Body of pancreas (tissue), 4 donors: Measurements from ENCODE around the gene SLC11A1. TPM values are rescaled to one million over a fixed set of nuclear protein-coding genes. Genes with fewer than 3 reads are reported as not detected.

ENCODE experiments used
- ATAC-seq: fragments of 150-250 bp; one replicate; pipeline ENCODE4 v1.9.1; 2016
- DNase-seq, 4 donors: peaks; one replicate each; pipeline ENCODE4 v3.0.0-alpha.2; 2019
- H3K27ac ChIP-seq, 4 donors: fragments of 200-600 bp; sonication (generic); 1 replicate in 3 of 4; 2 replicates in 1 of 4; pipeline versions ENCODE4 v1.5.1 to v1.6.1; 2016 to 2019; ENCODE audit warnings: mild to moderate bottlenecking in 1 of 4, mixed read lengths in 1 of 4, moderate library complexity in 1 of 4
- H3K27me3 ChIP-seq, 2 donors: fragments of 200-600 bp; sonication (generic); one replicate each; pipeline ENCODE4 v1.6.0; 2016; ENCODE audit warnings: mild to moderate bottlenecking in 1 of 2
- H3K36me3 ChIP-seq, 2 donors: fragments of 200-600 bp; sonication (generic); replicated peaks in 1 of 2; 2 replicates each; pipeline ENCODE4 v1.5.1; 2016; ENCODE audit warnings: low read depth in 2 of 2; ENCODE audit not compliant: insufficient read depth in 1 of 2
- H3K4me1 ChIP-seq: fragments of 200-600 bp; sonication (generic); one replicate; pipeline ENCODE4 v1.6.0; 2016
- H3K4me3 ChIP-seq, 2 donors: fragments of 200-600 bp; sonication (generic); 1 replicate in 1 of 2; 2 replicates in 1 of 2; pipeline ENCODE4 v1.5.1; 2016 to 2019
- H3K9me3 ChIP-seq, 3 donors: fragments of 200-600 bp; sonication (generic); 1 replicate in 2 of 3; 2 replicates in 1 of 3; pipeline ENCODE4 v1.5.1; 2016
- POLR2A ChIP-seq, 3 donors: fragments of 450-650 bp; IDR thresholded peaks; one replicate each; pipeline ENCODE4 v1.6.1; 2016; ENCODE audit warnings: antibody characterized with exemption in 3 of 3, mild to moderate bottlenecking in 2 of 3
- WGBS, 2 donors: methylation state at CpG; one replicate each; pipeline ENCODE4 v1.1.5; 2017; 5-methylcytosine and 5-hydroxymethylcytosine counted together
- intact Hi-C: fragments of 100-400 bp; cut with DNase I; formaldehyde crosslinking; loops from one replicate; pipeline ENCODE4 v1.15.1; 2023
- total RNA-seq, 2 donors: library from RNA; depleted of rRNA; stranded (reverse); fragments of >200 nt; gene quantifications; one replicate each; pipeline ENCODE4 v1.1.0, GENCODE V29; 2016
- TF ChIP-seq, protein P1 (sequence below), 7 experiments: fragments of 450-650 bp in 4 of 7; fragments of 200-600 bp in 3 of 7; sonication (generic) in 3 of 7; IDR thresholded peaks; one replicate each; pipeline ENCODE4 v1.5.1; 2016 to 2019; ENCODE audit warnings: antibody characterized with exemption in 7 of 7

The SLC11A1 gene
- total RNA-seq, 2 donors from 2014 or later: 3.0 to 7.3 TPM

DNA sequence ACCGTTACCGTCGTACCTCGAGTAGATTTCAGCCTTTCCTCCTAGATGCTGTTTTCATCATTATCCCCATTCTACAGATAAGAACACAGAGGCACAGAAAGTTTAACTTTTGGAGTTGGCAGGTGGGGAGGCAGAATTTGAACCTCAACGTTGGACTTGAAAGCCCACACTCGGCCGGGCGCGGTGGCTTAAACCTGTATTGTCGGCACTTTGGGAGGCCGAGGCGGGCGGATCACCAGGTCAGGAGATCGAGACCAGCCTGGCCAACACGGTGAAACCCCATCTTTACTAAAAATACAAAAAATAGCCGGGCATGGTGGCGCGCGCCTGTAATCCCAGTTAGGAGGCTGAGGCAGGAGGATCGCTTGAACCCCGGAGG is 13.9 kb upstream of the SLC11A1 start:
- DNase-seq: no peak
- 54 to 56% methylated on average over 16 to 21 of the region's 21 CpGs for WGBS, 2 donors
- intact Hi-C loops: no loop called here

DNA sequence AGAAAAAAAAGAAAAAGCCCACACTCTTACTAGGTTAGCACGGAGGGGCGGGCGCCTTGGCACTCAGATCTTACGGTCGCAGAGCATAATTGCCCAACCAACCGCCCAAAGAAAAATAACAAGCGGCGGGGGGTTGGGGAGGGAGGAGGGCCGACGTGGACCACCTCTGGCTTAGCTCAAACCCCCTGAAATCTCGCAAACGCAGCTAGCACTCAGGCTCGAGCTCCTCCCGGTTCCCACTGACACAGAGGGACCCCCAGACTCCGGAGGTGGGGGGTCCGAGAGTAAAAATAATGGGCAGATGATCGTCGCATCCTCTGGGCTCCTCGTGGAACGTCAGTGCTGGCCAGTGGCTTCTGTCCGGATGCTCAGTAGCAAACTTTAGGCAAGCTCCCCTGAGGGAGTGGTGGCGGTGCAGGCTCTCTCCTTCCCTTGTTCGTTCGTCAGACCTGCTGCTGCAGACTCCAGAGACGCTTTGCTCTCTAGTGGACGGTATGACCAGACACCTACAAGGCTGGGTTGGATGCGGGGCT is 13.4 kb upstream of the SLC11A1 start:
- peak in 1 of 4 donors; percentile 37 for DNase-seq
- H3K9me3 ChIP-seq: no peaks in the 10 kb centered on the region
- no peak for ATAC-seq
- H3K36me3 ChIP-seq: no peaks in the 10 kb centered on the region
- TF ChIP-seq POLR2A (IDR thresholded peaks at IDR 0.05): peak in 1 of 3 donors; percentile 32
- TF ChIP-seq, protein P1, sequence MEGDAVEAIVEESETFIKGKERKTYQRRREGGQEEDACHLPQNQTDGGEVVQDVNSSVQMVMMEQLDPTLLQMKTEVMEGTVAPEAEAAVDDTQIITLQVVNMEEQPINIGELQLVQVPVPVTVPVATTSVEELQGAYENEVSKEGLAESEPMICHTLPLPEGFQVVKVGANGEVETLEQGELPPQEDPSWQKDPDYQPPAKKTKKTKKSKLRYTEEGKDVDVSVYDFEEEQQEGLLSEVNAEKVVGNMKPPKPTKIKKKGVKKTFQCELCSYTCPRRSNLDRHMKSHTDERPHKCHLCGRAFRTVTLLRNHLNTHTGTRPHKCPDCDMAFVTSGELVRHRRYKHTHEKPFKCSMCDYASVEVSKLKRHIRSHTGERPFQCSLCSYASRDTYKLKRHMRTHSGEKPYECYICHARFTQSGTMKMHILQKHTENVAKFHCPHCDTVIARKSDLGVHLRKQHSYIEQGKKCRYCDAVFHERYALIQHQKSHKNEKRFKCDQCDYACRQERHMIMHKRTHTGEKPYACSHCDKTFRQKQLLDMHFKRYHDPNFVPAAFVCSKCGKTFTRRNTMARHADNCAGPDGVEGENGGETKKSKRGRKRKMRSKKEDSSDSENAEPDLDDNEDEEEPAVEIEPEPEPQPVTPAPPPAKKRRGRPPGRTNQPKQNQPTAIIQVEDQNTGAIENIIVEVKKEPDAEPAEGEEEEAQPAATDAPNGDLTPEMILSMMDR (IDR thresholded peaks at IDR 0.05): no peak
- peaks cover 8% of the 10 kb centered on the region for H3K4me1 ChIP-seq
- H3K4me3 ChIP-seq: no peak overlapping the region
- intact Hi-C loops: no loop called here
- no peaks in the 10 kb centered on the region for H3K27me3 ChIP-seq
- WGBS, 2 donors: 41 to 56% methylated on average over 24 to 27 of the region's 27 CpGs
- H3K27ac ChIP-seq: peak overlapping the region in 2 of 4 donors; percentile 4 to 90

More for the DNA sequence above, 13.9 kb upstream of the SLC11A1 start:
- TF ChIP-seq POLR2A (IDR thresholded peaks at IDR 0.05): no peak
- TF ChIP-seq, protein P1 (IDR thresholded peaks at IDR 0.05): no peak
- Histone ChIP-seq H3K9me3 (no peaks in the 10 kb centered on the region), H3K4me3 (peak overlapping the region; percentile 6 to 27), H3K4me1 (peaks cover 8% of the 10 kb centered on the region), H3K27me3 (no peaks in the 10 kb centered on the region), H3K27ac (peak overlapping the region; percentile 64 to 95 (median 86)), H3K36me3 (no peaks in the 10 kb centered on the region)
- no peak for ATAC-seq

DNA sequence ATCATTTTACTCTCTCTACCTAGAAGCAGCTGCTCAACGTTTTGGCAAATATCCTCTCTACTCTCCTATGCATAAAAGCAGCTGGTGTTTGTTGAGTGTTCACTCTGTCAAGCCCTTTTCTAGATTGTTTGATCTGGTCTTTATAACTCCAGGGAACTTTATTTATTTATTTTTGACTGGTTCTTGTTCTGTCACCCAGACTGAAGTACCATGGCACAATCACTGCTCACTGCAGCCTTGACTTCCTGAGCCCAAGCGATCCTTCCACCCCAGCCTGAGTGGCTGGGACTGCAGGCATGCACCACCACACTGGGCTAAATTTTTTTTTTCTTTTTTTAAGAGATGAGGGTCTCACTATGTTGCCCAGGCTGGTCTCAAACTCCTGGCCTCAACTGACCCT is 12.7 kb upstream of the SLC11A1 start:
- intact Hi-C loops: no loop called here
- TF ChIP-seq, protein P1 (IDR thresholded peaks at IDR 0.05): no peak
- TF ChIP-seq POLR2A (IDR thresholded peaks at IDR 0.05): no peak
- no peak for DNase-seq
- 29 to 33% methylated on average over 2 of the region's 2 CpGs for WGBS, 2 donors
- Histone ChIP-seq H3K36me3 (no peaks in the 10 kb centered on the region), H3K4me3 (no peak overlapping the region), H3K4me1 (peaks cover 8% of the 10 kb centered on the region), H3K9me3 (no peaks in the 10 kb centered on the region), H3K27ac (peak overlapping the region in 2 of 4 donors; percentile 4 to 90), H3K27me3 (no peaks in the 10 kb centered on the region)
- no peak for ATAC-seq

DNA sequence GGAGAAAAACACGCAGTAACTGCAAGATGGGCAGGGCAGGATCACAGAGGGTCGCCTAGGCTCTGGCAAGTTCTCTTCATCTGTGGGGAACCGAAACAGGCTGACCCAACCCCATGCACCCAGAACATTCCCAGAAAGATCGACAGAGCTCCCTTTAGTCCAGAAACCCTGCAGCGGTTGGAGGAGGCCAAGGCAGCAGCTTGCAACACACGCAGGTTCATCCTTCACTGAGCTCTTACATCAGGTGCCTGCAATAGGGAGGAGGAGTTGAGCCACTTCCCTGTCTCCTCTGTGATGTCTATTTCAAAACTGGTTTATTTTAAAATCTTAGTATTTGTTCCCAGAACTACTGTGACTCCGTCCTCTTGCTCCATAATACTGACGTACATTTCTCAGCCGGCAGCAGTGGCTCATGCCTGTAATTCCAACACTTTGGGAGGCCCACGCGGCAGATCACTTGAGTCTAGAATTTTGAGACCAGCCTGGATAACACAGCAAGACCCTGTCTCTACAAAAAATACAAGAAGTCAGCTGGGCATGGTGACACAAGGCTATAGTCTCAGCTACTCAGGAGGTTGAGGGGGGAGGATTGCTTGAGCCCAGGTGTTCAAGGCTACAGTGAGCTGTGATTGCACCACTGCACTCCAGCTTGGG is 11.5 kb upstream of the SLC11A1 start:
- 56 to 75% methylated on average over 11 of the region's 11 CpGs for WGBS, 2 donors
- Histone ChIP-seq H3K4me1 (peaks cover 8% of the 10 kb centered on the region), H3K27ac (peak overlapping the region in 2 of 4 donors; percentile 43 to 90), H3K27me3 (no peaks in the 10 kb centered on the region), H3K9me3 (no peaks in the 10 kb centered on the region), H3K4me3 (no peak overlapping the region), H3K36me3 (no peaks in the 10 kb centered on the region)
- intact Hi-C loops: no loop called here
- no peak for ATAC-seq
- TF ChIP-seq, protein P1 (IDR thresholded peaks at IDR 0.05): no peak
- peak in 1 of 3 donors; percentile 60 for TF ChIP-seq POLR2A (IDR thresholded peaks at IDR 0.05)
- peak in 1 of 4 donors; percentile 82 for DNase-seq

DNA sequence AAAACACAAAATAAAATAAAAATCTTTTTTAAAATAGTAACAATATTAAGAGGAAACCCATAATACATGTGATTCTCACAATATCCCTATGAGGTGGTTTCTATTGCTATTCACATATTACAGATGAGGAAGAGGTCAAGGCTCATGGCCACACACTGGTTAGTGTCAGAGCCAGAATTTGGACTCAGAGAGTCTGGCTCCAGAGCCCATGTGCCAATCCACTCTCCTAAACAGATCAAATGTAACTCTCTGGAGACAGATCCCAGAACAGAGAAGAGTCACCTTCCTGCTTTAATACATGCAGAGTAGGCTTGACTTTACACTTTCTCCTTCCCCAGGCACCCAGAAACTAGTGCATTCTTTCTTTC is 10.1 kb upstream of the SLC11A1 start:
- intact Hi-C loops: no loop called here
- H3K27ac ChIP-seq: peak overlapping the region in 1 of 4 donors; percentile 78
- ATAC-seq (no peak), DNase-seq (no peak)
- H3K27me3 ChIP-seq: no peaks in the 10 kb centered on the region
- H3K4me1 ChIP-seq: peaks cover 6% of the 10 kb centered on the region
- H3K4me3 ChIP-seq: no peak overlapping the region
- TF ChIP-seq POLR2A (IDR thresholded peaks at IDR 0.05): no peak
- TF ChIP-seq, protein P1 (IDR thresholded peaks at IDR 0.05): no peak
- H3K9me3 ChIP-seq: no peaks in the 10 kb centered on the region
- H3K36me3 ChIP-seq: no peaks in the 10 kb centered on the region
